ENCODE results near the gene ORAI2.

DNA sequence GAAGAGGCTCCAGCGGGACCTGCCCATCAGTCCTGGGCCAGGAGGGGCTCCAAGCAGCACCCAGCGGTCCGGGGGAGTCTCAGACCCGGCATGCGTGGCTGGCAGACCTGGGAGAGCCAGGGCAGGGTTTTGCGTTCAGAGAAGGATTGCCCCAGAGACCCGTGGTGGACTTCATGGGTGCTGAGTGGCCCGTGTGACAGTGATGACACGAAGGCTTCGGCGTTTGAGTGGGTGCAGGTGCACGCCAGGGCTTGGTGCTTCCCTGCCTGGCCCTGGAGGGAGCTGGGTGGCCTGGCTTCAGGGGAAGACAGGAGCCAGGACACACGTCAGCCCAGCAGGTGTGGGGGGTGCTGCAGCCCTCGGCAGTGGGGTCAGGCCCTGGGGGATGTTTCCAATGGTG lies 13.9 kb downstream of the ORAI2 start:
- TF ChIP-seq, protein P1, sequence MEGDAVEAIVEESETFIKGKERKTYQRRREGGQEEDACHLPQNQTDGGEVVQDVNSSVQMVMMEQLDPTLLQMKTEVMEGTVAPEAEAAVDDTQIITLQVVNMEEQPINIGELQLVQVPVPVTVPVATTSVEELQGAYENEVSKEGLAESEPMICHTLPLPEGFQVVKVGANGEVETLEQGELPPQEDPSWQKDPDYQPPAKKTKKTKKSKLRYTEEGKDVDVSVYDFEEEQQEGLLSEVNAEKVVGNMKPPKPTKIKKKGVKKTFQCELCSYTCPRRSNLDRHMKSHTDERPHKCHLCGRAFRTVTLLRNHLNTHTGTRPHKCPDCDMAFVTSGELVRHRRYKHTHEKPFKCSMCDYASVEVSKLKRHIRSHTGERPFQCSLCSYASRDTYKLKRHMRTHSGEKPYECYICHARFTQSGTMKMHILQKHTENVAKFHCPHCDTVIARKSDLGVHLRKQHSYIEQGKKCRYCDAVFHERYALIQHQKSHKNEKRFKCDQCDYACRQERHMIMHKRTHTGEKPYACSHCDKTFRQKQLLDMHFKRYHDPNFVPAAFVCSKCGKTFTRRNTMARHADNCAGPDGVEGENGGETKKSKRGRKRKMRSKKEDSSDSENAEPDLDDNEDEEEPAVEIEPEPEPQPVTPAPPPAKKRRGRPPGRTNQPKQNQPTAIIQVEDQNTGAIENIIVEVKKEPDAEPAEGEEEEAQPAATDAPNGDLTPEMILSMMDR (IDR thresholded peaks at IDR 0.05): no peak
- TF ChIP-seq POLR2A (IDR thresholded peaks at IDR 0.05): no peak

All from esophagus squamous epithelium (tissue), 4 donors.